Right atrium auricular region (tissue), 2 donors: ENCODE data around the gene DVL1. TPM values are rescaled to one million over a fixed set of nuclear protein-coding genes. Genes with fewer than 3 reads are reported as not detected.

Experiments
- DNase-seq: peaks from one replicate; pipeline ENCODE4 v3.0.0-alpha.2; 2019; ENCODE audit warnings: low spot score
- H3K27ac ChIP-seq, 2 donors: fragments of 200-600 bp; sonication (generic); 1 replicate in 1 of 2; 2 replicates in 1 of 2; pipeline ENCODE4 v1.5.1; 2016 to 2019
- H3K27me3 ChIP-seq, 2 donors: fragments of 200-600 bp; sonication (generic); one replicate each; pipeline versions ENCODE4 v1.5.1 to v1.6.0; 2017 to 2019
- H3K36me3 ChIP-seq: fragments of 200-600 bp; sonication (generic); one replicate; pipeline ENCODE4 v1.5.1; 2016
- H3K4me1 ChIP-seq, 2 donors: fragments of 200-600 bp; sonication (generic); one replicate each; pipeline versions ENCODE4 v1.5.1 to v1.6.0; 2017 to 2019
- H3K4me3 ChIP-seq, 2 donors: fragments of 200-600 bp; sonication (generic); 1 replicate in 1 of 2; 2 replicates in 1 of 2; pipeline ENCODE4 v1.5.1; 2017 to 2019; ENCODE audit warnings: mild to moderate bottlenecking in 1 of 2, moderate library complexity in 1 of 2
- H3K9me3 ChIP-seq, 2 donors: fragments of 200-600 bp; sonication (generic); one replicate each; pipeline ENCODE4 v1.5.1; 2019
- CTCF ChIP-seq, 2 donors: fragments of 200-600 bp; sonication (generic); IDR thresholded peaks; one replicate each; pipeline ENCODE4 v1.5.1; 2019; ENCODE audit warnings: antibody characterized with exemption in 2 of 2
- total RNA-seq, 2 donors: library from RNA; depleted of rRNA; stranded (reverse); fragments of >200 nt; gene quantifications; one replicate each; pipeline ENCODE4 v1.1.0, GENCODE V29; 2016

DVL1 gene
- total RNA-seq, 2 donors from 2014 or later: 75.0 to 80.2 TPM

- peaks cover 30% of the 10 kb centered on the region for H3K36me3 ChIP-seq
- peaks cover 0 to 36% of the 10 kb centered on the region in 2 donors for H3K4me1 ChIP-seq
- H3K4me3 ChIP-seq: no peak overlapping the region
- no peak overlapping the region for H3K27ac ChIP-seq
- no peaks in the 10 kb centered on the region for H3K27me3 ChIP-seq
- no peak for DNase-seq
- no peak for TF ChIP-seq CTCF (IDR thresholded peaks at IDR 0.05)
- no peaks in the 10 kb centered on the region for H3K9me3 ChIP-seq
These were observed 6.6 kb downstream of the DVL1 start for GRCh38 chr1:1342584-1343115.

- Histone ChIP-seq H3K4me3 (no peak overlapping the region), H3K9me3 (no peaks in the 10 kb centered on the region), H3K4me1 (peaks cover 0 to 31% of the 10 kb centered on the region in 2 donors), H3K27me3 (no peaks in the 10 kb centered on the region), H3K27ac (no peak overlapping the region), H3K36me3 (peaks cover 30% of the 10 kb centered on the region)
- no peak for DNase-seq
- no peak for TF ChIP-seq CTCF (IDR thresholded peaks at IDR 0.05)
These were observed 7.1 kb downstream of the DVL1 start for GRCh38 chr1:1342061-1342562.

- no peak for TF ChIP-seq CTCF (IDR thresholded peaks at IDR 0.05)
- DNase-seq: no peak
- Histone ChIP-seq H3K27ac (no peak overlapping the region), H3K36me3 (peaks cover 32% of the 10 kb centered on the region), H3K27me3 (no peaks in the 10 kb centered on the region), H3K9me3 (no peaks in the 10 kb centered on the region), H3K4me3 (no peak overlapping the region), H3K4me1 (peaks cover 0 to 26% of the 10 kb centered on the region in 2 donors)
These were observed 7.6 kb downstream of the DVL1 start for GRCh38 chr1:1341549-1342021.

GRCh38 chr1:1340791-1341548, 8.2 kb downstream of the DVL1 start:
- H3K27ac ChIP-seq: no peak overlapping the region
- DNase-seq: no peak

GRCh38 chr1:1340185-1340584, 9.0 kb downstream of the DVL1 start:
- DNase-seq: no peak
- Histone ChIP-seq H3K9me3 (no peaks in the 10 kb centered on the region), H3K36me3 (peaks cover 34% of the 10 kb centered on the region), H3K27ac (no peak overlapping the region), H3K27me3 (no peaks in the 10 kb centered on the region), H3K4me1 (peaks cover 0 to 12% of the 10 kb centered on the region in 2 donors), H3K4me3 (no peak overlapping the region)
- no peak for TF ChIP-seq CTCF (IDR thresholded peaks at IDR 0.05)

More at GRCh38 chr1:1340791-1341548, 8.2 kb downstream of the DVL1 start:
- Histone ChIP-seq H3K4me1 (peaks cover 0 to 20% of the 10 kb centered on the region in 2 donors), H3K36me3 (peaks cover 34% of the 10 kb centered on the region), H3K4me3 (no peak overlapping the region), H3K27me3 (no peaks in the 10 kb centered on the region), H3K9me3 (no peaks in the 10 kb centered on the region)
- no peak for TF ChIP-seq CTCF (IDR thresholded peaks at IDR 0.05)
